GM19193 (cell line): Measurements from ENCODE around the gene SHISA8.
A peak's percentile ranks its signal among the peaks of the same experiment; 100 is the strongest.

Source experiments
- POLR2A ChIP-seq: IDR thresholded peaks from 4 replicates; pipeline ENCODE4 v1.6.1; 2011; ENCODE audit not compliant: insufficient read depth, insufficient read length; ENCODE audit errors: extremely low read depth

SHISA8 gene

DNA sequence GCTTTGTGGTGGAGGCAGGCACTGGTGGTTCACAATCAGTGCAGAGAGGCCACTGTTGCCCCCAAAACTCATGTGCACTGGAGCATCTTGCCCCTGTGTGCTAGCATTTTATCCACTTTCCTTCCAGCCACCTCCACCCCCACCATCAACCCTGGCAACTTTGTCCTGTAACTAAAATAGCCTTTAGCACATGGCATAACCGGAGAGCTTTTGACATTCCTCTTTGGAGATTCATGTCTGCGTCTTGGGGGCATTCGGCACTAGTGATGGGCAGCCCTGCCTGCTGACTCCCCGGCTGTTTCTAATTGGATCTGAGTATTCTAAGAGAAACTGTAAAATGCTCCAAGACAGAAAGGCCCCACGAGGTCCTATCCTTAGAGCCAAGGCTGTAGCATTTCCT is 15.8 kb downstream of the SHISA8 start:
- TF ChIP-seq POLR2A = no peak

GRCh38 chr22:41898645-41899044 is 16.2 kb downstream of the SHISA8 start:
- no peak for TF ChIP-seq POLR2A

DNA sequence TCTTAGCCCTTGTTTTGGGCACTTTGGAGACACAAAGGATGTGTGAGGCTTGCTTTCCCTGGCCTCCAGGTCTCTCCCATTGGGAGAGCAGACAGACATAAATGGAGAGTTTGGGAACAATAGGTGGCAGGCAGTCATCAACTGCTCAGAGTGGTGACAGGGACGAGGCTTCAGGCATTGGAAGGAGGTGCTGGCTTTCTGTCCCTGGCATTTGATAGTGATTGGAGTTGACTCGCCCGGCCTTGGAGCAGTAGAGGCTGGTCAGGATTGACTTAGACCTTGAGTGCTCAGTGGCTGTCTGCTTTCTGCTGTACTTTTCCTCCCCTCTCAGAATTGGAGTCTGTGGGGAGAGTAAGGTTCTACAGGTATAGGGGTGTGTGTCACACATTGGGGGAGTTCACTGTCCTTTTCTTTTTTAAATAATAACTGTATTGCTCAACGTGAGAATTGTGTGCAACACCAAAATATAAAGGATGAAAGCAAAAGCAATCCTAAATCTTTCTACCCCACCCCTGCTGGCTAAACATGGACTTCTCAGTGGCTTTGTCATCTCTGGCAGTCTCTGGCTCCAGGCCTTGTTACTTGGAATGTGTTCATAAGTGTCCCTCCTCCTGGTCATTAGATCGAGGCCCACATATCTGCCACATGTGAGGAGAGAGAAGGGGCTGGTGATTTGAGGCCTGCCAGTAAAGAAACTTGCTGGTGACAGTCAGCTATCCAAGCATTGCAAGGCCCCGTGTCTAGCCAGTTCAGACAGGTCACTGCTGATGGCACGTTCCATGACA is 21.1 kb downstream of the SHISA8 start:
- no peak for TF ChIP-seq POLR2A

DNA sequence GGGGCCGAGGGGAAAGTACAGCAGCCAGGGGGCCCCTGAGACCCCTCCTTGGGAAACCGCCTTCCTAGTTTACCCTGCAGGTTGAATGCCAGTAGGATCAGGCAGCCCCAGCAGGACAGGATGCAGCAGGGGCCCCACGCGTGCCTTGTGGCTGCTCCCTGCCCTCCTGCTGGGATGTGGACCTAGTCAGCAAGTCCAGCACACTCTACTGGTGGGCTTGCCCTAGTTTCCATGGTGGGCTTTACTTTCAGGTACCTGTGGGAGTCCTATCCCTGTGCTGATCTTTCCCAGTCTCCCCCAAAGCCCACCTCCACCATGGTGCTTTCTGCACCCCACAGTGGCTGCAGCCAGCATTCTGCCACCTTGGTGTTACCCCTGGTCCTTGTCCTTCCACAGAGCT is 22.2 kb downstream of the SHISA8 start:
- TF ChIP-seq POLR2A = no peak

DNA sequence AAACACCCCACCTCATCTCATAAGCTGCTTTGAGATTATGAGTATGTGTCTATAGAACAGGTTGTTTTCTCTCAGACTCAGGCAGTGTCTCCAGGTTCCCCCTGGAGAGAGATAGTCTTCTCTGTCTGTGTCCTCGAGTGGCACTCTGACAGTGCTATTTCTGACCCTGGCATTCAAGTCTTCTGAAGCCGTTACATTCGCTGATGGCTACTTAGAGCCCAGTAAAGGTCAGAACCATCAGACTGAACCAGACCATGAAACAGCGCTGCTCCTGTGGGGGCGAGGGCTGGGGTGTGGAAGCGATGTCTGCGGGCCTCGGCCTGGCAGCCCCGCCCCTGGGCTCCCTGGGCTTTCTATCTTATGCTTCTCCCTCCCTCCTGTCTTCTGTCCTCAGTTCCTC is 23.5 kb downstream of the SHISA8 start:
- TF ChIP-seq POLR2A = no peak

DNA sequence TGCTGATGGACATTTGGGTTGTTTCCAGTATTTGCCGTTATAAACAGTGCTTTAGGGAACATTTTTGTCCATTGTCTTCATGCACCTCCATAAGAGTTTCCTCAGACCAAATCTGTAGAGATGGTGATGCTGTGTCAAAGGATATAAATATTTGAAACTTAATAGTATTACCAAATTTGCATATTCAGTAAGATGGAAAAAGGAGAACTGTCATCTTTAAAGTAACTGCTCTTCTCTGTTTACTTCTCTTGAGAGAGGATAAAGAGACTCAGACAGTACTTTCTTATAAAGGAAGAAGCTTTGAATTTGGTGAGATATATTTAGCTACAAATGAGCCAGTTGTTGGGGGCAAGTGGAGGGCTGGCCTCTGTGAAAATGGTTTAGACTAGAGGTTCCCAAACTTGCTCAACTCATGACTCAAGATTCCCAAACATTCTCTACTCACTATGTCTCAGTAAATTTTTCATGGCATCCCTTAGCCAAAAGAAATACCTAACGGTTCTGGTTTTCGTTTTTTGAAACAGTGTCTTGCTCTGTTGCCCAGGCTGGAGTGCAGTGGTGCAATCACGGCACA is 26.2 kb downstream of the SHISA8 start:
- no peak for TF ChIP-seq POLR2A

DNA sequence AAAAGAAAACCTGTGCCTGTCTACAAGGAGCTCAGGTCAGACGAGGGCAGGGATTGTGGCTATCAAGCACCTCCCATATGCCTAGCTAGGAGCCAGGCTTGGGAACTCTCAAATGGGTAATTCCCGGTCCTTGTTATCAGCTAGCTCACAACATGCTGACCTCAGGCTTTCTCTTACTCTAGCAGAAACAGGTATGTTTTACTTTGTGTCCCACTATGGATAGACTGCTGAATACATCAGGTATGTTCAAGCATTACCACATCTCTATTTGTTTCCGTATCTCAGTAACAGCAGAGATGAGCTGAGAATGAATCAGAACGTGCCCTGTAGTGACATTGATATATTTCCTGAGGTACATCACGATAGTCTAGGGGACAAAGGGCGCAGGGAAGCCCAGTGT is 29.4 kb downstream of the SHISA8 start:
- no peak for TF ChIP-seq POLR2A

- TF ChIP-seq POLR2A = no peak
Measured at GRCh38 chr22:41885116-41885515, 29.8 kb downstream of the SHISA8 start.

GRCh38 chr22:41883400-41883799 is 31.5 kb downstream of the SHISA8 start:
- peak; percentile 13 for TF ChIP-seq POLR2A

DNA sequence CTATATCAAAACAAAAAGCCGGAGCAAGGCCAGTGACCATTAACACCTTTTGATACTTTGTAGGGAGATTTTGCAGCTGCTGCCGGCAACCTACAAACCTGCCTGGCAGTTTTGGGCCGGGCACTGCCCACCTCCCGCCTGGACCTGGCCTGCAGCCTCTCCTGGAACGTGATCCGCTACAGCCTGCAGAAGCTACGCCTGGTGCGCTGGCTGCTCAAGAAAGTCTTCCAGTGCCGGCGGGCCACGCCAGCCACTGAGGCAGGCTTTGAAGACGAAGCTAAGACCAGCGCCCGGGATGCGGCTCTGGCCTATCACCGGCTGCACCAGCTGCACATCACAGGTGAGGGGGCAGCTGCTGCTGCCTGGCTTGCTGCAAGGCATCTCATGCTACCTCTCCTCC is 34.2 kb downstream of the SHISA8 start:
- TF ChIP-seq POLR2A = no peak

DNA sequence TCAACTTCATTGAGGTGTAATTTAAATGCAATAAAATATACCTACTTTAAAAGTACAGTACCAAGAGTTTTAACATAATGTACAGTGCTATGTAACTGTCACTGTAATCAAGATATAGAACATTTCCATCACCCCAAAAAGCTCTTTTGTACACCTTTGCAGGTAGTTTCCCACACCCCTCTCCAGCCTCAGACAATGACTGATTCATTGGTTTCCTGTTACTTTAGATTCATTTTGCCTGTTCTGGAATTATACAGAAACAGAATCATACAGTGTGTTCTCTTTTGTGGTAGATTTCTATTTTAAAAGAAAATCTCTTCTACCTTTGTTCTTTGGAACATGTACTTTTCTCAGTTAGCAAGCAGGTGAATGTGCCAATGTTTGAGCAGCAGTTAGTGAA is 38.2 kb downstream of the SHISA8 start:
- TF ChIP-seq POLR2A = no peak

DNA sequence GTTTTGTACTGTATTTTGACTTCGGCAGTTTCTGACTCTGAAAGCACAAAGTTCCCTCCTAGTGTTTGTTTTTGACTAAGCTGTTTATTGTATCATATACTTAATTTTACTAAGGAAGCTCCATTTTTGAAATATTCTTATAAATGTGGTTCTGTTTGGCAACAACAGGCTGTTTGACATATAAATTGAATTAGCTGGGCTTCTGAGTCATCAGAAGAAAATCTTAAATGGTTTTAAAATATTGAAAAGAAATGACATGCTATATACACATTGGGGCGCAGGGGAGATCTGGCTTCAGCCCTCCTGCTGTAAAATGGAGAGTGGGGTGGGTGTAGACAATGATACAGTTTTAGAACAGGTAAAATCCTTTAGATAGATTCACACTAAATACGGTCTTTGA is 38.6 kb downstream of the SHISA8 start:
- TF ChIP-seq POLR2A = no peak

DNA sequence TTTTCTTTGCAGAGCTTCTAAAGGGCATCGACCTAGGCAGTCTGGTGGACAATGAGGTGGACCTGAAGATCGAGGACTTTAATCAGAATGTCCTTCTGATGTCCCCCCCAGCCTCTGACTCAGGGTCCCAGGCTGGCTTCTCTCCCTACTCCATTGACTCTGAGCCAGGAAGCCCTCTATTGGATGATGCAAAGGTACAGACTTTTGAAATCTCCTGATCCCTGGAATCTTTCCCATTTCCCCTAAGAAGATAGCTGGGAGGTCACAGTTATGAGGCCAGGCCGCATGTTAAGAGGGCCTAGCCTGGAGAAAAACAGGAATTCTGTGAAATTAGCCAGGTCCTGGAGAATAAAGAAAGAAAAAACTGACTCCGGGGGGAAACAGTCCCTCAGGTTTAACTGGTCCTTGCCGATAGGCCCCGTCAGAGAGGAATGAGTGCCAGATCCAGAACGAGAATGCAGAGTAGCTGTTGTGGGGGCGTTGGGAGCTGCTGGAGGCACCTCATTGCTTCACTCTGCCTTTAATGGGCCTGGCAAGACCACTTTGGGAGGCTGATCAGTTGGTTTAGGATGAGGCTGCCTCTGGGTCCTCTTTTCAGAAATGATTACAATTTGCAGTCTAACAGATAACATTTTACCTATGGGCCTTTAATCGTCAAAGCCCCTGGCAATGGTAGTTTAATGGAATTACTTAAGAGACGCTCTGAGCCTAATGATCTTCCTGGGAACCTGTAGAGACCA is 39.2 kb downstream of the SHISA8 start:
- TF ChIP-seq POLR2A = no peak

DNA sequence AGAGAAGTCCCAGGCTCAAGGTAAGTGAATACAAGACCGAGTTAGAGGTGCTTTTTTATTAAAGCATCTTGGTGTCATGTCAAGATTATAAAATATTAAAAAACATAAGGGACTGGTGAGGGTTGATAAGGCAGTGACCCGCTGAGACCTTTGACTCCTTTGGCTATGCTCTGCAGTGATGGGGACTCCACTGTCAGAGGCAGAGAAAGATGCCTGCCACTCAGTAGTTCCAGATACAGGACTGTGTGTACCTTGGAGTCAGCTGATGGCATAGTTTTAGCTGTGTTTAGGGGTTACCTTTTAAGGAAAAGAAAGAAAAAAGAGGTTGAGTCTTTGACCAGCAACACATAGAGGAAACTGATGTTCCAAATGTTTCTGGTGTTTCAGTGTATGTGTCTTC is 40.8 kb downstream of the SHISA8 start:
- TF ChIP-seq POLR2A = no peak

GRCh38 chr22:41873391-41873790 is 41.5 kb downstream of the SHISA8 start:
- no peak for TF ChIP-seq POLR2A

DNA sequence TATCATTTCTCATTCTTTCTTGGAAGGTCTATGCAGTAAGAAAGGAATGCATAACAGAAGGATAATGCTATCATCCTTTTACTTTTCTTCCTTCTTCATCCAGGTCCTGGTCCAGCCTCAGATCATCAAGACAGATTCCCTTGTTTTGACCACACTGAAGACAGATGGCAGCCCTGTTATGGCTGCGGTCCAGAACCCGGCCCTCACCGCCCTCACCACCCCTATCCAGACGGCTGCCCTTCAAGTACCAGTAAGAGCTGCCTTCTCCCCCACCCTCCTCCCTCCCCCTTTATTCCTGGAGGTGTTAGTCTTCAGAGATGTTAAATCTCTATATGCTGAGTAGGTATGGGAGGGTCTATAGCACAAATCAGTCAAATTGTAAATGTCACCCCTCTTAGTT is 44.1 kb downstream of the SHISA8 start:
- TF ChIP-seq POLR2A = no peak
